Fibroblast of mammary gland (primary cell): ENCODE data around the gene RALGAPB.
"Not testable (repeated sequence)": the region's sequence is repeated elsewhere in the genome, so short reads cannot be mapped to it uniquely, and the experiment has no call there.

ENCODE experiments used
- DNase-seq: peaks from one replicate; pipeline ENCODE4 v3.0.0-alpha.2; 2010; ENCODE audit warnings: low read depth
- H3K4me3 ChIP-seq: 2 replicates; pipeline ENCODE4 v1.5.1; 2011; ENCODE audit warnings: low read depth, mild to moderate bottlenecking, low read length, moderate library complexity; ENCODE audit not compliant: control insufficient read depth
- TF ChIP-seq, protein P1 (sequence below): conservative IDR thresholded peaks from 2 replicates; pipeline ENCODE4 v1.5.1; 2011; ENCODE audit warnings: low read depth, low read length, inconsistent platforms; ENCODE audit not compliant: control insufficient read depth, insufficient read depth

RALGAPB gene

DNA sequence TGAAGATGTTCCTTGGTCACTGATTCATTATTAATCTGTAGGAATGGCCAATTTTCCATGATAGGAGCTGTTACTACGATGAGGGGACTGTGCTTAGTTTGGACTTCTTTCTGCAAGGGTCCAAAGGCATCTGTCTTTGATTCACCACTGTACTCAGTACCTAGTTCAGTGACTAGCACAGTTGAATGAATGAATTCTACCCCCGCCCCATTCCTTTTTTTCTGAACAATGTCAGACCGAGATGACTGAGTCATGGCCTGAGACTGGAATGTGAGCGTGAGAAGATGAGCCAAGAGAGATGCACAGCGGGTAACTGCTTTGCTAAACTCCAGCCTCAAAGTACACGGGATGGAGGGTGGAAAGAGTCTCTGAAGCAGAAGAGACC is 37.1 kb upstream of the RALGAPB start:
- TF ChIP-seq, protein P1, sequence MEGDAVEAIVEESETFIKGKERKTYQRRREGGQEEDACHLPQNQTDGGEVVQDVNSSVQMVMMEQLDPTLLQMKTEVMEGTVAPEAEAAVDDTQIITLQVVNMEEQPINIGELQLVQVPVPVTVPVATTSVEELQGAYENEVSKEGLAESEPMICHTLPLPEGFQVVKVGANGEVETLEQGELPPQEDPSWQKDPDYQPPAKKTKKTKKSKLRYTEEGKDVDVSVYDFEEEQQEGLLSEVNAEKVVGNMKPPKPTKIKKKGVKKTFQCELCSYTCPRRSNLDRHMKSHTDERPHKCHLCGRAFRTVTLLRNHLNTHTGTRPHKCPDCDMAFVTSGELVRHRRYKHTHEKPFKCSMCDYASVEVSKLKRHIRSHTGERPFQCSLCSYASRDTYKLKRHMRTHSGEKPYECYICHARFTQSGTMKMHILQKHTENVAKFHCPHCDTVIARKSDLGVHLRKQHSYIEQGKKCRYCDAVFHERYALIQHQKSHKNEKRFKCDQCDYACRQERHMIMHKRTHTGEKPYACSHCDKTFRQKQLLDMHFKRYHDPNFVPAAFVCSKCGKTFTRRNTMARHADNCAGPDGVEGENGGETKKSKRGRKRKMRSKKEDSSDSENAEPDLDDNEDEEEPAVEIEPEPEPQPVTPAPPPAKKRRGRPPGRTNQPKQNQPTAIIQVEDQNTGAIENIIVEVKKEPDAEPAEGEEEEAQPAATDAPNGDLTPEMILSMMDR, result no peak
- peak overlapping the region; percentile 96 for H3K4me3 ChIP-seq
- peak; percentile 81 for DNase-seq

GRCh38 chr20:38437796-38438195 is 34.8 kb upstream of the RALGAPB start:
- DNase-seq, result no peak
- TF ChIP-seq, protein P1, result no peak
- no peak overlapping the region for H3K4me3 ChIP-seq

DNA sequence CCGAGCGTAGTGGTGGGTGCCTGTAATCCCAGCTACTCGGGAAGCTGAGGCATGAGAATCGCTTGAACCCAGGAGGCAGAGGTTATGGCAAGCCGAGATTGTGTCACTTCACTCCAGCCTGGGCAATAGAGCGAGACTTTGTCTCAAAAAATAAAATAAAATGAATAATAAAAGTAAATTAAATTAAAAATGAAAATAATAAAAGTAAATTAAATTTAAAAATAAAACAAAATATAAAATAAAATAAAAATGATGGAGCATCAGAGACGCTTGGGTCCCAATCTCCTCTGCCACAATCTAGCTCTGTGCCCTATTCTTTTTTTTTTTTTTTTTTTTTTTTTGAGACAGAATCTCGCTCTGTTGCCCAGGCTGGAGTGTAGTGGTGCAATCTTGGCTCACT is 31.5 kb upstream of the RALGAPB start:
- H3K4me3 ChIP-seq, DNase-seq: not testable (repeated sequence)

- no peak overlapping the region for H3K4me3 ChIP-seq
- no peak for DNase-seq
- TF ChIP-seq, protein P1, result no peak
These were observed 30.7 kb upstream of the RALGAPB start for GRCh38 chr20:38441916-38442315.

GRCh38 chr20:38445381-38445796 is 27.3 kb upstream of the RALGAPB start:
- TF ChIP-seq, protein P1, result no peak
- no peak for DNase-seq
- H3K4me3 ChIP-seq, result no peak overlapping the region

DNA sequence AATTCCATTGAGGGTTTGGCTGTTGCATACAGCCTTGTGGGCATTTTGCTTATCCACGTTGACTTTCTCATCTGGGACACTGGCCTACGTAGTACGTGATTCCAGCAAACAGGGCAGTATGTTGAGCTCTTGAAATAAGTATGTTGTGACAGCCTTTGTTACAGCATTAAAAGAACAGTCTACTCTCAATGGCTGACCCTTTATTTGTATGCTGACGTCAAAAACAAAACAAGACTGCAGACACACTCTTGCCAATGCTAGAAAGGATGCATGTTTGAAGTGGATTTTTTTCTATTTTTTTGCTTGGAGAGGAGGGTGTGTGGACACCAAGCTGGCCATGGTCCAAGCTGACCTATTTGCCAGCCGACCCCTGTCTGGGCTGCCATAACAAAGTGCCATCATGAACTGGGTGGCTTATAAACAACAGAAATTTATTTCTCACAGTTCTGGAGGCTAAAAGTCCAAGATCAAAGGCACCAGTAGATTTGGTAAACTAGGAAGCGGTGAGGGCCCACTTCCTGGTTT is 26.7 kb upstream of the RALGAPB start:
- H3K4me3 ChIP-seq, result peak overlapping the region; percentile 91
- TF ChIP-seq, protein P1, result no peak
- DNase-seq, result no peak

DNA sequence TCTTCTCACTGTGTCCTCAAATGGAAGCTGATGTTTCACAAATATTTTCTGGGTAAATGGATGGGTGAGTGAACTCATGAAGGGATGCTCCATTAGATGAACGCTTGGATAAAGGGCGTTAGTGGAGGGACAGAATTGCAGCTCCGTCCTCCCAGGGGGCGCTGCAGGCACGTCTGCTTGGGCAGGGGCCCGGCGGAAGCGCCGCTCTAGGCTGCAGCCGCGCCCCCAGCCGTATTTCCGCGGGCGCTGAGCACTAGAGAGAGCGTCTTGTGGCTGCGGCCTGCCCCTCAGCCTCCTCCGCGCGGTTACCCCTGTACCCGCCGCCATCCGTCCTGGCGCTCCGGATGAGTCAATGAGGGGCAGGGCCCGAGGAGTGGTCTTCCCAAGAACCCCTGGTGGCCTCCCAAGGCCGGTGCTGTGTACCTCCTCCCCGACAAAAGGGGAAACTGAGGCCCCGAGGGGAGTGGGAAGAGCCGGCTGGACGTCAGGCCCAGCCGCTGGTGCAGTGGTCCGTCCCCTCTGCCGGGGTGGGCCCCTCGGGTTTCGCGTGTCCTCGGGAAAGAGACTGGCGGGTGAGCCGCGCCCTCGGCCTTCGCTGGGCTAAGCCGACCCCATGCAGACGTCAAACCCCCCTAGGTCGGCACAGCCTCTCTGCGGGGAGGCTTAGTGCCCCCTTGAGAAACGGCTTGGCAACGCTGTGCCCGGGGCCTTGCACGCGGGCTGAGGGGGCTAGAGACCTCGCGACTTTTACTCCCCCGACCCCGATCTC is 26.0 kb upstream of the RALGAPB start:
- TF ChIP-seq, protein P1, result peak; percentile 75
- DNase-seq, result peak; percentile 92
- H3K4me3 ChIP-seq, result peak overlapping the region; percentile 91
